Neuronal stem cell (in vitro differentiated cells): ENCODE data around the gene LYPD4.

Experiments used
- DNase-seq: peaks from one replicate; pipeline ENCODE4 v3.0.0-alpha.2; 2013; ENCODE audit warnings: low spot score
- H2AFZ ChIP-seq: one replicate; pipeline ENCODE4 v1.6.1; 2013; ENCODE audit warnings: mild to moderate bottlenecking, low read length, inconsistent platforms
- H2AK5ac ChIP-seq: 2 replicates; pipeline ENCODE4 v1.6.1; 2013; ENCODE audit warnings: low read depth, mild to moderate bottlenecking, inconsistent platforms, low read length, moderate library complexity, mixed read lengths
- H2BK120ac ChIP-seq: 2 replicates; pipeline ENCODE4 v1.6.1; 2013; ENCODE audit warnings: low read depth, mild to moderate bottlenecking, inconsistent platforms, low read length, moderate library complexity, mixed read lengths
- H2BK12ac ChIP-seq: one replicate; pipeline ENCODE4 v1.6.1; 2013; ENCODE audit warnings: low read length, inconsistent platforms
- H2BK15ac ChIP-seq: 2 replicates; pipeline ENCODE4 v1.6.1; 2013; ENCODE audit warnings: mild to moderate bottlenecking, low read length, inconsistent platforms, mixed read lengths
- H2BK5ac ChIP-seq: one replicate; pipeline ENCODE4 v1.6.1; 2013; ENCODE audit warnings: inconsistent platforms, mild to moderate bottlenecking, low read length, moderate library complexity
- H3K14ac ChIP-seq: one replicate; pipeline ENCODE4 v1.6.1; 2013; ENCODE audit warnings: low read length, inconsistent platforms
- H3K18ac ChIP-seq: 2 replicates; pipeline ENCODE4 v1.6.1; 2013; ENCODE audit warnings: low read length, inconsistent platforms
- H3K23ac ChIP-seq: 2 replicates; pipeline ENCODE4 v1.6.1; 2013; ENCODE audit warnings: low read depth, mild to moderate bottlenecking, mixed read lengths, low read length, inconsistent platforms; ENCODE audit not compliant: poor library complexity
- H3K27ac ChIP-seq: replicated peaks from 3 replicates; pipeline ENCODE4 v1.5.1; 2013; ENCODE audit warnings: low read length, inconsistent platforms
- H3K27me3 ChIP-seq, 3 experiments: 2 replicates each; pipeline ENCODE4 v1.6.1; 2013; ENCODE audit warnings: low read length in 3 of 3, mild to moderate bottlenecking in 2 of 3, inconsistent platforms in 1 of 3, low read depth in 1 of 3, mixed read lengths in 1 of 3, moderate library complexity in 1 of 3; ENCODE audit not compliant: control insufficient read depth in 3 of 3, insufficient read depth in 3 of 3
- H3K36me3 ChIP-seq, 2 donors: replicated peaks in 1 of 2; 2 replicates each; pipeline ENCODE4 v1.6.1; 2013; ENCODE audit warnings: low read length in 2 of 2; ENCODE audit not compliant: control insufficient read depth in 2 of 2, insufficient read depth in 2 of 2
- H3K4ac ChIP-seq: 2 replicates; pipeline ENCODE4 v1.6.1; 2013; ENCODE audit warnings: inconsistent platforms, mild to moderate bottlenecking, low read length, moderate library complexity
- H3K4me1 ChIP-seq, 2 donors: 1 replicate in 1 of 2; 2 replicates in 1 of 2; pipeline ENCODE4 v1.6.1; 2013; ENCODE audit warnings: low read length in 2 of 2, low read depth in 1 of 2; ENCODE audit not compliant: control insufficient read depth in 2 of 2, insufficient read depth in 1 of 2
- H3K4me2 ChIP-seq: one replicate; pipeline ENCODE4 v1.6.1; 2013; ENCODE audit warnings: mild to moderate bottlenecking, low read length, inconsistent platforms; ENCODE audit not compliant: insufficient read depth, poor library complexity, severe bottlenecking
- H3K4me3 ChIP-seq, 2 donors: 2 replicates each; pipeline ENCODE4 v1.5.1; 2013; ENCODE audit warnings: low read length in 2 of 2, mild to moderate bottlenecking in 2 of 2, inconsistent platforms in 1 of 2, moderate library complexity in 1 of 2
- H3K79me1 ChIP-seq: one replicate; pipeline ENCODE4 v1.6.1; 2013; ENCODE audit warnings: low read depth, mild to moderate bottlenecking, inconsistent platforms, low read length, moderate library complexity
- H3K9ac ChIP-seq: one replicate; pipeline ENCODE4 v1.6.1; 2013; ENCODE audit warnings: mild to moderate bottlenecking, low read depth, low read length, inconsistent platforms; ENCODE audit not compliant: poor library complexity
- H3K9me3 ChIP-seq, 2 donors: replicated peaks in 1 of 2; 2 replicates each; pipeline versions ENCODE3 to v1.6.1; 2013; ENCODE audit warnings: low read length in 2 of 2, mild to moderate bottlenecking in 2 of 2, inconsistent platforms in 1 of 2, low read depth in 1 of 2, mixed read lengths in 1 of 2, moderate library complexity in 1 of 2; ENCODE audit not compliant: control insufficient read depth in 2 of 2, insufficient read depth in 1 of 2
- H4K8ac ChIP-seq: one replicate; pipeline ENCODE4 v1.6.1; 2013; ENCODE audit warnings: low read depth, mild to moderate bottlenecking, inconsistent platforms, low read length, moderate library complexity
- H4K91ac ChIP-seq: one replicate; pipeline ENCODE4 v1.6.1; 2013; ENCODE audit warnings: low read length, low read depth, mild to moderate bottlenecking, inconsistent platforms; ENCODE audit not compliant: poor library complexity
- WGBS, 2 donors: extraction: QIAGEN DNeasy Blood & Tissue Kit; methylation state at CpG; one replicate each; pipeline ENCODE4 v1.1.7; 2013; ENCODE audit warnings: missing lambda C conversion rate in 2 of 2, mixed read lengths in 1 of 2; ENCODE audit not compliant: insufficient read length in 2 of 2, insufficient replicate concordance in 1 of 2; ENCODE audit errors: extremely low coverage in 2 of 2; 5-methylcytosine and 5-hydroxymethylcytosine counted together

Gene LYPD4

GRCh38 chr19:41816761-41817160 lies 27.7 kb downstream of the LYPD4 start:
- H2AFZ ChIP-seq = no peak overlapping the region
- no peak overlapping the region for H3K4ac ChIP-seq
- no peak overlapping the region for H3K27ac ChIP-seq
- no peak overlapping the region for H2BK12ac ChIP-seq
- no peak overlapping the region for H3K9ac ChIP-seq
- no peak overlapping the region for H3K14ac ChIP-seq
- H3K79me1 ChIP-seq = no peaks in the 10 kb centered on the region
- DNase-seq = no peak
- no peak overlapping the region for H2BK120ac ChIP-seq
- no peak overlapping the region for H3K4me2 ChIP-seq
- H3K36me3 ChIP-seq = no peaks in the 10 kb centered on the region
- H3K18ac ChIP-seq = no peak overlapping the region
- H4K8ac ChIP-seq = no peak overlapping the region
- no peaks in the 10 kb centered on the region for H3K9me3 ChIP-seq
- no peak overlapping the region for H4K91ac ChIP-seq
- no CpG with 5 or more reads among the region's 2 CpGs for WGBS, 2 donors
- H3K27me3 ChIP-seq = peaks cover 0 to 5% (median 0%) of the 10 kb centered on the region in 3 experiments
- H2AK5ac ChIP-seq = no peak overlapping the region
- no peak overlapping the region for H2BK5ac ChIP-seq
- H3K4me1 ChIP-seq = no peaks in the 10 kb centered on the region
- no peak overlapping the region for H3K4me3 ChIP-seq
- no peak overlapping the region for H2BK15ac ChIP-seq
- no peak overlapping the region for H3K23ac ChIP-seq

- Histone ChIP-seq H3K4me3 (no peak overlapping the region), H3K14ac (no peak overlapping the region), H3K4me2 (no peak overlapping the region), H3K27me3 (peaks cover 0 to 10% (median 0%) of the 10 kb centered on the region in 3 experiments), H3K79me1 (no peaks in the 10 kb centered on the region), H2BK15ac (no peak overlapping the region), H2BK12ac (no peak overlapping the region), H2BK120ac (no peak overlapping the region), H3K4ac (no peak overlapping the region), H3K9me3 (no peaks in the 10 kb centered on the region), H3K9ac (no peak overlapping the region), H2AK5ac (no peak overlapping the region), H3K36me3 (no peaks in the 10 kb centered on the region), H4K91ac (no peak overlapping the region), H4K8ac (no peak overlapping the region), H3K27ac (no peak overlapping the region), H3K4me1 (no peaks in the 10 kb centered on the region), H3K23ac (no peak overlapping the region), H3K18ac (no peak overlapping the region), H2AFZ (no peak overlapping the region), H2BK5ac (no peak overlapping the region)
- WGBS, 2 donors = no CpG with 5 or more reads among the region's 4 CpGs
- no peak for DNase-seq
These were observed 29.2 kb downstream of the LYPD4 start for GRCh38 chr19:41815301-41815700.

DNA sequence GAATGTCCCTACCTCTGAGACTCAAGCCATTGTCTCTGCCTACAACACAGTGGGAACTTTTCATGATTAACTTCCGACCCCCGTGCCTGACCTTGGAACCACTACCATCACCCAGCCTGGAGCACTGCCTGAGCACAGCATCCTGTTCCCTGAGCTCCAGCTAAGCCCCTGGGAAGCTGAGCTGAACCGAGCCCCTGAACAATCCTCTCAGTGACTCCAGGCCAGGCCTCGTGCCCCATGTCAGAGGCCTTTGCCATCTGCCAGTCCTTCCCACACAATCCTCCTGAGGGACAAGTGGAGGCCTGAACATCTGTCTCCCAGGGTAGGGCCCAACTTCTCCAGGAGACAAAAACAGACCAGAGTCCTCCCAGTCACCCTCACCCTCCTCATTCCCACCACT lies 30.6 kb downstream of the LYPD4 start:
- Histone ChIP-seq H2AFZ (no peak overlapping the region), H2BK120ac (no peak overlapping the region), H3K18ac (no peak overlapping the region), H3K4ac (no peak overlapping the region), H3K79me1 (peaks cover 2% of the 10 kb centered on the region), H3K27me3 (peaks cover 0 to 10% (median 0%) of the 10 kb centered on the region in 3 experiments), H4K8ac (no peak overlapping the region), H2BK12ac (no peak overlapping the region), H3K14ac (no peak overlapping the region), H4K91ac (no peak overlapping the region), H3K4me2 (no peak overlapping the region), H3K23ac (no peak overlapping the region), H3K36me3 (no peaks in the 10 kb centered on the region), H3K27ac (no peak overlapping the region), H3K4me3 (peak overlapping the region in 1 of 2 donors; percentile 3), H2AK5ac (no peak overlapping the region), H3K4me1 (no peaks in the 10 kb centered on the region), H2BK15ac (no peak overlapping the region), H3K9me3 (no peaks in the 10 kb centered on the region), H2BK5ac (no peak overlapping the region), H3K9ac (no peak overlapping the region)
- no peak for DNase-seq
- WGBS, 2 donors = no CpG with 5 or more reads among the region's 4 CpGs

GRCh38 chr19:41811981-41812380 lies 32.5 kb downstream of the LYPD4 start:
- Histone ChIP-seq H4K8ac (no peak overlapping the region), H3K4me1 (no peaks in the 10 kb centered on the region), H3K27me3 (peaks cover 0 to 10% (median 0%) of the 10 kb centered on the region in 3 experiments), H3K79me1 (peaks cover 2% of the 10 kb centered on the region), H2BK5ac (no peak overlapping the region), H4K91ac (no peak overlapping the region), H2AFZ (no peak overlapping the region), H3K4me2 (no peak overlapping the region), H2BK15ac (no peak overlapping the region), H3K36me3 (no peaks in the 10 kb centered on the region), H2BK12ac (no peak overlapping the region), H3K9ac (no peak overlapping the region), H3K18ac (no peak overlapping the region), H2BK120ac (no peak overlapping the region), H3K14ac (no peak overlapping the region), H3K4ac (no peak overlapping the region), H2AK5ac (no peak overlapping the region), H3K9me3 (no peaks in the 10 kb centered on the region), H3K23ac (no peak overlapping the region), H3K27ac (no peak overlapping the region), H3K4me3 (no peak overlapping the region)
- DNase-seq = no peak
- WGBS, 2 donors = no CpG with 5 or more reads among the region's 3 CpGs
